UCSD-AML1 (cell line): Measurements from ENCODE around the gene SHE.

Source experiments
- DNase-seq: peaks from one replicate; lab custom pipeline; 2025; ENCODE audit not compliant: unreplicated experiment; lab: John Stamatoyannopoulos, UW

Gene SHE

GRCh38 chr1:154453161-154453560 lies 49.1 kb downstream of the SHE start:
- DNase-seq = no peak

GRCh38 chr1:154448331-154448811 lies 53.8 kb downstream of the SHE start:
- no peak for DNase-seq

- no peak for DNase-seq
Measured at GRCh38 chr1:154446789-154447188, 55.4 kb downstream of the SHE start.

GRCh38 chr1:154446292-154446691 lies 55.9 kb downstream of the SHE start:
- no peak for DNase-seq

GRCh38 chr1:154445040-154445472 lies 57.2 kb downstream of the SHE start:
- DNase-seq = peak; percentile 40

- no peak for DNase-seq
Measured at GRCh38 chr1:154443274-154444013, 58.8 kb downstream of the SHE start.

- DNase-seq = no peak
Measured at GRCh38 chr1:154442006-154442740, 60.0 kb downstream of the SHE start.

GRCh38 chr1:154441241-154441888 lies 60.8 kb downstream of the SHE start:
- DNase-seq = no peak

GRCh38 chr1:154440036-154440804 lies 62.0 kb downstream of the SHE start:
- DNase-seq = no peak

- no peak for DNase-seq
Measured at GRCh38 chr1:154436433-154436832, 65.8 kb downstream of the SHE start.

GRCh38 chr1:154435599-154436200 lies 66.5 kb downstream of the SHE start:
- DNase-seq = no peak

GRCh38 chr1:154434346-154435085 lies 67.7 kb downstream of the SHE start:
- DNase-seq = no peak

- no peak for DNase-seq
Measured at GRCh38 chr1:154433161-154433764, 68.9 kb downstream of the SHE start.

- DNase-seq = no peak
Measured at GRCh38 chr1:154431586-154432373, 70.4 kb downstream of the SHE start.

GRCh38 chr1:154430903-154431302 lies 71.3 kb downstream of the SHE start:
- DNase-seq = no peak

GRCh38 chr1:154429841-154430611 lies 72.2 kb downstream of the SHE start:
- no peak for DNase-seq
